Activated naive CD8-positive, alpha-beta T cell treated with anti-CD3 and anti-CD28 coated beads for 36 hours (primary cell): ENCODE data around the gene ZIC2. TPM values are rescaled to one million over a fixed set of nuclear protein-coding genes. Genes with fewer than 3 reads are reported as not detected.

Experiments used
- DNase-seq: peaks from one replicate; pipeline ENCODE4 v3.0.0; 2021
- H3K27ac Mint-ChIP-seq: one replicate; pipeline ENCODE4 v1.8.0; 2022; ENCODE audit warnings: mild to moderate bottlenecking, moderate library complexity, mixed read lengths
- H3K27me3 Mint-ChIP-seq: one replicate; pipeline ENCODE4 v1.8.0; 2022; ENCODE audit warnings: mild to moderate bottlenecking, mixed read lengths
- H3K36me3 Mint-ChIP-seq: one replicate; pipeline ENCODE4 v1.8.0; 2021; ENCODE audit warnings: mild to moderate bottlenecking, mixed read lengths
- H3K4me1 Mint-ChIP-seq: one replicate; pipeline ENCODE4 v1.8.0; 2021; ENCODE audit warnings: mixed read lengths
- H3K4me3 Mint-ChIP-seq: one replicate; pipeline ENCODE4 v1.8.0; 2022; ENCODE audit warnings: mild to moderate bottlenecking, moderate library complexity, mixed read lengths
- H3K9me3 Mint-ChIP-seq: one replicate; pipeline ENCODE4 v1.8.0; 2022; ENCODE audit warnings: mixed read lengths
- total RNA-seq, 2 experiments: library from RNA; stranded (reverse); gene quantifications; one replicate each; pipeline ENCODE4 v1.2.3, GENCODE V29; 2021

ZIC2 gene
- total RNA-seq, 2 experiments from 2014 or later, result not detected

GRCh38 chr13:99967869-99968520 is 13.6 kb upstream of the ZIC2 start:
- peaks cover 5% of the 10 kb centered on the region for H3K36me3 Mint-ChIP-seq
- H3K27ac Mint-ChIP-seq, result no peak overlapping the region
- no peak for DNase-seq
- peaks cover 74% of the 10 kb centered on the region for H3K27me3 Mint-ChIP-seq
- H3K4me1 Mint-ChIP-seq, result peaks cover 21% of the 10 kb centered on the region
- peaks cover 4% of the 10 kb centered on the region for H3K9me3 Mint-ChIP-seq
- H3K4me3 Mint-ChIP-seq, result no peak overlapping the region

DNA sequence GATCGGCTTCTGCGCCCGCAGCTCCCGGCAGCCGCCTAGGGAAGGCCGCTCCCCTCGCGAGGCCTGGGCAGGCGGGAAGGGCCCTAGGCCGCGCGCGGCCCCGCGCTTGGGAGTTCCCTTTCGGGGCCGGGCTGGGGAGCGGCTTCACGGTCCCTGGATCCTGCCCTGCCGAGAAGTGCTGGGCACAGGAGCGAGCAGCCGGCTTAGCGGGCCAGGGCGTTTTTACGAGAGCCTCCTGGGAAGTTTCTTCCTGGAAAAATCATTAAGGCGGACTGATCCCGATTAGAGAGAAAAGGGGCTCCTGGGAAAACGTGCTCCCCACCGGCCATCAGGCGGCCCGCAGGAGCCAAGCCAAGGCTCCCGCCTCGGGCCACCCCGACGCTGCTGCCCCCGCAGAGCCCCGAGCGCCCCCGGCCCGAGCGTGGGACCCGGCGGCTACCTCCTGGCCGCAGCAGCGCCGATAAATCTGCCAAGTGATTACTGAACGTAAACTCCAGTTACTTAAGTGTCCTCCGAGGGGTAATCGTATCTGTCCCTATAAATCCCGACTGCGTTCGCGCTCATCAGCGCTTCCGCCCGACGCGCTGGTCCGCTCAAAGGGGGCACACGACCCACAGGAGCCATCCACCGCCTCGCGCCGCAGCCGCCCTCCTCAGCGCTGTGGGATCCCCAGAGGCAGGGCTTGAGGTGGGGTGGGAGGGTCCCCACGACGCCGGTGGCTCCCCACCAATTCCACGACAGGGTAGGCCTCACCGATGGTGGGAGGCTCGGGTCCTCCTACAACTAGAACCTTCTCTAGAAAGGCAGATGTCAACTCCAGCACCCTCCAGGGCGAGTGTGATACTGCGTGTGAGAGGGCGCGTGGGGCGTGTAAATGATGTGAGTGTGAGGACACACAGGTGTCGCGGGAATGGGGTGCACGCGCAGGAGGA is 12.8 kb upstream of the ZIC2 start:
- Mint-ChIP-seq H3K9me3 (peaks cover 12% of the 10 kb centered on the region), H3K27ac (no peak overlapping the region), H3K27me3 (peaks cover 80% of the 10 kb centered on the region), H3K4me3 (peak overlapping the region; percentile 68), H3K36me3 (peaks cover 5% of the 10 kb centered on the region), H3K4me1 (peaks cover 21% of the 10 kb centered on the region)
- no peak for DNase-seq

GRCh38 chr13:99969453-99969918 is 12.1 kb upstream of the ZIC2 start:
- H3K36me3 Mint-ChIP-seq, result peaks cover 5% of the 10 kb centered on the region
- H3K9me3 Mint-ChIP-seq, result peaks cover 13% of the 10 kb centered on the region
- peak overlapping the region; percentile 69 for H3K4me3 Mint-ChIP-seq
- DNase-seq, result no peak
- H3K4me1 Mint-ChIP-seq, result peaks cover 21% of the 10 kb centered on the region
- peak overlapping the region; percentile 54 for H3K27ac Mint-ChIP-seq
- H3K27me3 Mint-ChIP-seq, result peaks cover 80% of the 10 kb centered on the region

DNA sequence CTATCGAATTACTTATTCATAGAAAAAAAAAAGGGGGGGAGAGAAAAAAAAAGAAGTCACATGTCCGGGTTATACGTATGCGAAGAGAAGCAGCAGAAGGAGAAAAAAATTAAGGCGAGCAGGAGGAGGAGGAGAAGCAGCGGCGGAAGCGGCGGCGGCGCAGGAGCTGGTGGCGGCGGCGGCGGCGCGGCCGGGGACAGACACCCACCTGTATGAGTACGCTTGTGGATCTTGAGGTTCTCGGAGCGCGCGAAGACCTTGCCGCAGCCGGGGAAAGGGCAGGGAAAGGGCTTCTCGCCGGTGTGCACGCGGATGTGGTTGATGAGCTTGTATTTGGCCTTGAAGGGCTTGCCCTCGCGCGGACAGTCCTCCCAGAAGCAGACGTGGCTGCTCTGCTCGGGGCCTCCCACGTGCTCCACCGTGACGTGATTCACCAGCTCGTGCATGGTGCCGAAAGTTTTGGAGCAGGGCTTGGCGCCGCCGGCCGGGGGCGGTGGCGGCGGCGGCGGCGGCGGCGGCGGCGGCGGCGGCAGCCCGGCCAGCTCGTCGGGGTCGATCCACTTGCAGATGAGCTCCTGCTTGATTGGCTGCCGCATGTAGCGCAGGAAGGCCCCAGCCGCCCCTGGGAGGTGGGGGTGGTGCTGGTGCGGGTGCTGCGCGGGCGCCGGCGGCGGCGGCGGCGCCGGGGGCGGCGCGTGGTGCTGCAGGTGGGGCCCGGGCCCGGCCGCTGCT is 11.5 kb upstream of the ZIC2 start:
- peaks cover 14% of the 10 kb centered on the region for H3K9me3 Mint-ChIP-seq

DNA sequence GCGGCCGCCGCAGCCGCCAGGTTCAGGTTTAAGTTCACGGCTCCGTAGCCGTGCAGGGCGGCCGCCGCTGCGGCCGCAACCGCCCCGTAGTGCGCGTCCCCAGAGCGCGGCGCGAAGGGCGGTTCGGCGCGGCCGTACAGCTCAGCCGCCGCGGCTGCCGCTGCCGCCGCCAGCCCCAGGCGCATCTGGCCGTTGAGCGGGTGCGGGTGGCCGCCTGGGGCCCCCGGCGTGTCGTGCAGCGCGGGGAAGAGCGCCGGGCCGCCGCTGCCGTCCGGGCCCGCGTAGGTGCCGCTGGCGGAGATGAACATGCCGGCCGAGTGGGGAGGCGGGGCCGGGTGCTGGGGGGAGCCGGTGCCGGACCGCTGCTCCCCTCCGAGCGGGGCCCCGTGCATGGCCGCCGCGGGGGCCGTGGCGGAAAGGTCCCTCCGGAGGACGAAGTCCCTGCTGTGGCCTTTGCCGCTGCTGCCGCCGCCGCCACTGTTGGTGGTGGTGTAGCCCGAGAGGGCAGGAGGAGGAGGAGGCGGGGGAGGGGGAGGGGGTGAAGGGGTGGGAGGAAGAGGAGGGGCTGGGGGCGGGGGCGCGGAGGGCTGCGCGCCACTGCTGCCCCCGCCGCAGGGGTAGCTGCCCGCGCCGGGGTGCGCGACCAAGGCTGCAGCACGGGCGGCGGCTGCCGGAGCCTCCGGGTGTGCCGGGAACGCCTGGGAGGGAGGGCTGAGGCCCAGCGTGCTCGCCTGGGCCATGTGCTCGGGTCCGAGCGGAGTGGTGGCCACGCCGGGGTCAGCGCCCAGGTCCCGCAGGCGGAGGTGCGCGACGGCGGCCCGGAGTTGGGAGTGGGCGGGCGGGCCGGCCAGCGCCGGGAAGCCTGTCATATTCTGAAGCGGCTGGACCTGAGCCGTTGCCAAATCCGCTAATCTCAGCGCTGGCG is 10.7 kb upstream of the ZIC2 start:
- H3K4me3 Mint-ChIP-seq, result no peak overlapping the region
- peaks cover 19% of the 10 kb centered on the region for H3K9me3 Mint-ChIP-seq
- H3K27me3 Mint-ChIP-seq, result peaks cover 84% of the 10 kb centered on the region
- H3K27ac Mint-ChIP-seq, result no peak overlapping the region
- peaks cover 8% of the 10 kb centered on the region for H3K36me3 Mint-ChIP-seq
- H3K4me1 Mint-ChIP-seq, result peaks cover 21% of the 10 kb centered on the region
- DNase-seq, result no peak

More for the DNA sequence above, 11.5 kb upstream of the ZIC2 start:
- Mint-ChIP-seq H3K27ac (peak overlapping the region; percentile 54), H3K4me1 (peaks cover 21% of the 10 kb centered on the region), H3K36me3 (peaks cover 7% of the 10 kb centered on the region), H3K4me3 (peak overlapping the region; percentile 69), H3K27me3 (peaks cover 84% of the 10 kb centered on the region)
- DNase-seq, result peak; percentile 38

DNA sequence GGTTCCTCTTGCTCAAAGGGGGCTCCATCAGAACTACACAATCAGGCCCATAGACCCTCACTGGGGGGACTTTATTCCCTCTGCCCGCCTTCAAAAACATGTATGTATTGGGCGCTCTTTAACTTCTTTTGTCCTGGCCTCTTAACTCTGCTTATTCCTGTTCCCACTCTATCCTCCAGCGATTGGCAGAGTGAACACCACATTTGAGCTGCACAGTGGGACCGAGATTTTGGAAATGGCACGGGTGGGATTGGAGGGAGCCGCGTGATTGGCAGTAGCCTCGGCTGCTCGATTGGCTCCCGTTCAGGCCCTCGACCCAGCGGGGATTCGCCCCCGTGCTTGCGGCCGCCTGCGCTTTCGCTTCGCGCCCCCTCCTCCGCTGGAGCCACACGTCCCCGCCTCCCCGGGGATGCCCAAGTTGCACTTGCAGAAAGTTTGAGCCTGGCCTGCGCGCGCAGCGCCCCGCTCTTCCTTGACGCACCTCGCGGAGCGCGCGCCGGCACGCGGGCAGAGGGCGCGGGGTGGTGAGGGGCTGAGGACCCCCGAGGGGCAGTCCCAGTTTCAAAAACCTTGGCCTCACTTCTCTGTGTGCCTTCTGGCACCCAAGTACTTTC is 9.9 kb upstream of the ZIC2 start, which contains the start of gene ZIC5:
Gene ZIC5 (minus strand): TSS at position 192 of the 614 bp plus-strand sequence. CDS start 164 bp downstream, at position 28.
- H3K27ac Mint-ChIP-seq, result no peak within 1 kb of the TSS
- peaks cover 20% of the 10 kb centered on the region for H3K4me1 Mint-ChIP-seq
- H3K4me3 Mint-ChIP-seq, result no peak within 1 kb of the TSS
- DNase-seq, result no peak
- peaks cover 8% of the 10 kb centered on the region for H3K36me3 Mint-ChIP-seq
- H3K27me3 Mint-ChIP-seq, result peaks cover 84% of the 10 kb centered on the region
- peaks cover 23% of the 10 kb centered on the region for H3K9me3 Mint-ChIP-seq

DNA sequence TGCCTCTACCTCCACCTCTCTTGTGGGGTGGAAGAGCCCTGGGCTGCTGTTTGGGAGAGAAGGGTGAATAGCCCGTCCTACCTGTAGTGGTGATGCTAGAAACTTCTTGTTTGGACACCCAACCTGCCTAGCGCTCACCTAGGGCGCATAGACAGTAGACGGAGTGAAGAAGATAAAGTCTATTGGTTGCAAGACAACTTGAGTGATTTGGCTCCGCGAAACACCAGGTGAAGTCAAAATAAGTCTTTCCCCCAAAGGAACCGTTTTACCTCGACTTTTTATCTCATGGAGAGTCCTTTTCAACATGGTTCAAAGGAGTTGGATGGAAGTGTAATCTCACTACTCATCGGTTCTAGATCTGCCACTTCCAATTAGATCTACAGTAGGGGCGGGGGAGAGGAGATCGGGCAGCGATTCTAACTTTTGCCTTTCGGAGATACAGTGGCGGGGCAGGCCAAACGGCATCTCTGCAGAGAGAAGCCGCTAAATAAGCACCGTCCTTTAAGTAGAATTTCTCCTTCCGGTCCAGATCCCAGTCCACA is 9.3 kb upstream of the ZIC2 start:
- no peak for DNase-seq
- H3K27me3 Mint-ChIP-seq, result peaks cover 85% of the 10 kb centered on the region
- H3K4me3 Mint-ChIP-seq, result no peak overlapping the region
- H3K36me3 Mint-ChIP-seq, result peaks cover 8% of the 10 kb centered on the region
- H3K9me3 Mint-ChIP-seq, result peaks cover 29% of the 10 kb centered on the region
- no peak overlapping the region for H3K27ac Mint-ChIP-seq
- peaks cover 20% of the 10 kb centered on the region for H3K4me1 Mint-ChIP-seq

DNA sequence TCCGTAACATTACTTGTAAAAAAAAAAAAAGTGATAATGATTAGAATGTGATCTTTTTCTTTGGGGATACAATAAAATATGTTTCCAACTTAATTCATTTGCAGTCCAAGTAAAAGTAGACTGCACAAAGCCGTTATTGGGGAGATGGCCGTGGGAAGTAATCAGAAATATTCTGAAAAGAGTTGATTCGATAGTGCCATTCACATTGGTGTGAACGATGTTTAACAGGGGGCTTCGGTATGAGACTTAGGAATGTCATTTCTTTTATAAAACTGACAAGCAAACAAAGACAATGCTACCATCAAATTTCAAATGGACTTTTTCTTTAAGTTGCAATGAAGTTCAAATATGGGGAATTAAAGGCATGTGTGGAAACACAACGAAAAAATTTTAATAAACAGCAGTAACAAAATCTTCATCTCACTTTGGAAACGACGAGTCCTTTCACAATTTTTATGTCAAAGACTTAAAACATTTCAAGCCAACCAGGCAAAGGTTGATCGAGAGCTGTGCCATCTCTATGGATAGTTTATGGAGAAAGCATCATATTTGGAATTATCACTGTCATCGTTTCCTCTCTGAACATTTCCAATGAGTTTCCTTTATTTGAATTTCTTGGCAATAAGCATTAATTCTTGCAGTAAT is 8.3 kb upstream of the ZIC2 start:
- Mint-ChIP-seq H3K27me3 (peaks cover 87% of the 10 kb centered on the region), H3K4me3 (no peak overlapping the region), H3K36me3 (peaks cover 6% of the 10 kb centered on the region), H3K4me1 (peaks cover 15% of the 10 kb centered on the region), H3K9me3 (peaks cover 29% of the 10 kb centered on the region), H3K27ac (no peak overlapping the region)
- no peak for DNase-seq

- Mint-ChIP-seq H3K4me1 (peaks cover 16% of the 10 kb centered on the region), H3K27ac (no peak overlapping the region), H3K27me3 (peaks cover 89% of the 10 kb centered on the region), H3K36me3 (peaks cover 6% of the 10 kb centered on the region), H3K9me3 (peaks cover 29% of the 10 kb centered on the region), H3K4me3 (no peak overlapping the region)
- DNase-seq, result no peak
Observed at GRCh38 chr13:99973808-99974185, 7.8 kb upstream of the ZIC2 start.

DNA sequence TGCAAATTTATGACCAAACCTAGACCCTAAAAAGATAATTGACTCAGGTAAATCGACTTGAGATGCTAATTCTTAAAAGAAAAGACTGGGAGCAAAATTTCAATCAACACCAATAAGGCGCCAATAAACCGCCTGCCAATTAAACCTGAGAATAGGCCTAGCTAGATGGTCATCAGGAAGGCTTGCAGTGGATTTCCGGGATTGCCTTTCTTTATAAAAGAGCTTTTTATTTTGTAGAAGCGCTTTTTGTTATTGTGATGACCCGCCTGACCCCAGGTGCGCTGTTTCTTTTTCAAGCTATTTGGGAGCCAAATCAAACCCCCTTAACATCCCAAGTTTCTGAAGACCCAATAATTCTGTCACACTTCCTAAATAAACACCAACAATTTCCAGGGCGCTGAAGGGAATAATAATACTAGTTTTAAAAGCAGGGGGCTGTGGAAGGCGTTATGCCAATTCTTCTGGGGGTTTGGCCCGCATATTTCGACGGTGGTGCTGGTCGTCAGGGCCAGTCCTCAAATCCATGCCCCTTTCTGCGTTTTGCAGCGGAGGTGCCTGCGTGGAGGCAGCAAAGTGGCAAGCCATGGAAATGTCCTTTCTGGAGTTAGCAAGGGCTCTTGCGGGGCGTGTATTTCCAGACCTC is 7.2 kb upstream of the ZIC2 start:
- Mint-ChIP-seq H3K4me3 (no peak overlapping the region), H3K4me1 (peaks cover 14% of the 10 kb centered on the region), H3K9me3 (peaks cover 29% of the 10 kb centered on the region), H3K27me3 (peaks cover 88% of the 10 kb centered on the region), H3K27ac (no peak overlapping the region), H3K36me3 (peaks cover 6% of the 10 kb centered on the region)
- no peak for DNase-seq

GRCh38 chr13:99974939-99975561 is 6.5 kb upstream of the ZIC2 start:
- H3K36me3 Mint-ChIP-seq, result peaks cover 3% of the 10 kb centered on the region
- peaks cover 29% of the 10 kb centered on the region for H3K9me3 Mint-ChIP-seq
- H3K4me1 Mint-ChIP-seq, result peaks cover 11% of the 10 kb centered on the region
- DNase-seq, result no peak
- H3K4me3 Mint-ChIP-seq, result no peak overlapping the region
- peaks cover 88% of the 10 kb centered on the region for H3K27me3 Mint-ChIP-seq
- H3K27ac Mint-ChIP-seq, result peak overlapping the region; percentile 51

- H3K4me3 Mint-ChIP-seq, result no peak overlapping the region
- no peak for DNase-seq
- H3K4me1 Mint-ChIP-seq, result peaks cover 9% of the 10 kb centered on the region
- H3K27ac Mint-ChIP-seq, result no peak overlapping the region
- peaks cover 3% of the 10 kb centered on the region for H3K36me3 Mint-ChIP-seq
- H3K27me3 Mint-ChIP-seq, result peaks cover 86% of the 10 kb centered on the region
- H3K9me3 Mint-ChIP-seq, result peaks cover 29% of the 10 kb centered on the region
Observed at GRCh38 chr13:99975626-99976025, 6.0 kb upstream of the ZIC2 start.
